ENCODE data around the gene STK33.

GRCh38 chr11:8598506-8598905, 4.5 kb upstream of the STK33 start:
- TF ChIP-seq EZH2 (IDR thresholded peaks at IDR 0.05; ENCODE audit: borderline replicate concordance, low read depth, low read length, severe bottlenecking) (no peak), POLR2AphosphoS5 (IDR thresholded peaks at IDR 0.05; ENCODE audit: insufficient read depth, low read depth, low read length) (no peak), CTCF (IDR thresholded peaks at IDR 0.05; ENCODE audit: extremely low read depth in 1 of 2, insufficient read depth in 1 of 2, low read depth in 1 of 2, low read length in 2 of 2) (no peak), POLR2A (IDR thresholded peaks at IDR 0.05; ENCODE audit: low read depth, low read length) (no peak)
